HG03457 (cell line): ENCODE measurements around the gene OTUD5.
A peak's percentile ranks its signal among the peaks of the same experiment; 100 is the strongest.

Experiments used
- ATAC-seq: cut with Tn5 transposase; IDR thresholded peaks from one replicate; pipeline ENCODE4 v1.9.1; 2021; ENCODE audit warnings: moderate number of reproducible peaks; ENCODE audit not compliant: unreplicated experiment

The OTUD5 gene

DNA sequence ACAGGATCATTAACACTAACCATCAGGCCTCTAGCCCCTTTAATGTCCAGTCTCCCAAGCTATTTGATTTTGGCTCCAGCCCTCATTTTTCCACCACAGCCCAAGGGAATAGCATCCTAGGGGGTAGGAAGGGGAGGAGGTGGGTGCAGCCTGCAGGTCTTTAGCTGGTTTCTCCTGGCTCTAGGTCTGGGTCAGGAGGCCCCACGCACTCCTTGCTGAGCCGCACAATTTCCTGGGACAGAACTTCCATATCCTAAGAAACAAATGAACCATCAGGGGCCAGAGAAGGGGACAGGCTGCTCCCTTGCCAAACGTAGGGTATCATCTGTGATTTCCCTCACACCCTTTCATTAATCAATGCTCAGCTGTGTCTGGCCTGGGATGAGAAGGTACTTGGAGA is 16.6 kb upstream of the OTUD5 start:
- no peak for ATAC-seq

DNA sequence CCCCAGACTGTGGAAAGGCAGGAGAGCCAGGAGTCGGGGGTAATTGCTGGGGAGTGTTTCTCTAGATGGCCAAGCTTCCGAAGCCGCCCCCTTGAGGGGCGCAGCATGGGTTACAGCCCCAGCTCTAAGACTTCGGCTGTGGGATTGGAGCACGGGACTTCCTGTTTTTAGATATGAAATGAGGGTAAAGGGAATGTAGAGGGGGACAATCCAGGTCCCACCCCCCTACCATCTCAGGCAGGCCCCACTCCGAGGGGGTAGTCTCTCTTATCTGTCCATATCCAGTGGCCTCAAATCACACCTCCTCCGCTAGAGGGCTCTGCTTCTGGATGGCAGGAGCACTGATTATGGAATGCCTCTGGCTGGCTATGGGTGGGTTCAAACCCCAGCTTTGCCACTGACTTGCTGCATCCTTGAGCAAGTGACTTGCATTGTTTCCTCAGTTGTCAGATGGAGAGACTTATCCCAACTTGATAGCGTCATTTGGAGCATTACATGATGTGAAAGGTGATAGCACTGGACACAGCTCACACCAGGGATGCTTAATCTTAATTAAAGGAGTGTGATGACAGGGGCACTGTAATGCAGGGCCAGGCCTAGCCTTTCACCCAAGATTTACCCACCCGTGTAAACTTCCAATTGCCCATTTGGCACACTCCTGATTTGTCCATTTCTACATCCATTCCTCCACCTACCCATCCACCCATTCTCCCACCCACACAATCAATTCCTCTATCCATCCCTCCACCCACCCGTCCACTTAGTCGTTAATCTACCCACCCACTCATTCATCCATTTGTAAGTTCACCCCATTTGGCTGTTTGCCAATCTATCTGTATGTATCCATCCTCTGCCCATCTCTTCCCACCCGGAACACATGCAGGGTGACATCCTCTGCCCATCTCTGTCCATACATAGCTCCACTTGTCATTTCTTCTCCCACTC is 15.1 kb upstream of the OTUD5 start:
- ATAC-seq = no peak

GRCh38 chrX:48971249-48972219 is 14.1 kb upstream of the OTUD5 start, which contains the start of gene KCND1:
KCND1 (minus strand) TSS chrX:48971844; CDS start chrX:48970271, 1,573 bp downstream.
- no peak for ATAC-seq

DNA sequence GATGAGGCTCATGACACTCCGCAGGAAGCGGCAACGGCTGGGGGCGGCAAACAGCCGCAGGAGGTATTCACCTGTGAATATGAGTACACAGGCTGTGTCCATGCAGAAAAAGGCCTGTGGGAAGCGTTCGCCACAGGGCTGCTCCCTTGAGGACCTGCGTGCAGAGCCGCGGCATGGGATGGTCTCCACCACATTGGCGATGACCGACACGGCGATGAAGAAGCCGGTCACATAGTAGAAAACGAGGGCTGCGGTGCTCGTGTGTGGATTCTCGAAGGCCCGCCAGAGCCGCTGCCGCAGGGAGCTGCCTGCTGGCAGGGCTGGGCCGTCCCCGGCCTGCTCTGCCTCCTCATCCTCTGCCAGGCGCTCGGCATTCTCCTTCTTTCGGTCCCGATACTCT is 12.1 kb upstream of the OTUD5 start:
- no peak for ATAC-seq

DNA sequence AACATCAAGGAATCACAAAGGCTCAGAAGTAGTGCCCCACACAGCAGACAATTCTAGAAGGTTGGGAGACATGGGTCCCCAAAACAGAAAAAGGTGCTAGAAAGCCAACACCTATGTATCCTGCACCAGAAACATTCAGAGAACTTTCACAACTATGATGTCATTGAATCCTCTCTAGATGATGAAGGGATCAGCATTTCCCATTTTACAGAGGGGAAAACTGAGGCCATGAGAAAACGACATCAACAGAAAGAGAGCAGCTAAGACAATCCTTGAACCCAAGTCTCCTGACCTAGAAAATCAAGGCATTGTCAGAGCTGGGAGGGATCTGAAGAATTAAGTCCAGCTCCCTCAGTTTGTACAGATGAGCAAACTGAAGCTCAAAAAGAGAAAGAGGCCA is 11.0 kb upstream of the OTUD5 start:
- no peak for ATAC-seq

- no peak for ATAC-seq
These were observed 9.6 kb upstream of the OTUD5 start for GRCh38 chrX:48966796-48967579.

- ATAC-seq = no peak
These were observed 8.6 kb upstream of the OTUD5 start for GRCh38 chrX:48965959-48966358.

GRCh38 chrX:48961585-48962091 is 4.2 kb upstream of the OTUD5 start:
- no peak for ATAC-seq

DNA sequence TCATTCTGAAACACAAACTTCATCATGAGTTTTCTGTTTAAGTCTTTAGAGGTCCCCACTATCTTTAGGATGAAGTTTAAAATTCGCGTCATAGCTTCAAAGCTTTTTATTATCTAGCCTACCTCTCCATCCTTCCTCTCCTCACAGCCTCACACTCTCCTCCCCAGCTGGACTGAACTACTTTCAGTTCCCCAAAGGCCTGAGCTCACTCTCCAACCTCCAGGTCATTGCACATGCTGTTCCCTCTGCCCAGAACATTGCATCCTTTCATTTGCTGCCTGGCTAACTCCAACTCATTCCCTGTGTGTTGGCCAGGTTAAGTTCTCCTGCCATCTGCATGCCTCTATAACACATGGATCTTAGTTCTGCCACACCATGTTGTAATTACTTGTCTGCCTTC is 2.9 kb upstream of the OTUD5 start:
- no peak for ATAC-seq

GRCh38 chrX:48958635-48959094 is 1.3 kb upstream of the OTUD5 start:
- no peak for ATAC-seq

DNA sequence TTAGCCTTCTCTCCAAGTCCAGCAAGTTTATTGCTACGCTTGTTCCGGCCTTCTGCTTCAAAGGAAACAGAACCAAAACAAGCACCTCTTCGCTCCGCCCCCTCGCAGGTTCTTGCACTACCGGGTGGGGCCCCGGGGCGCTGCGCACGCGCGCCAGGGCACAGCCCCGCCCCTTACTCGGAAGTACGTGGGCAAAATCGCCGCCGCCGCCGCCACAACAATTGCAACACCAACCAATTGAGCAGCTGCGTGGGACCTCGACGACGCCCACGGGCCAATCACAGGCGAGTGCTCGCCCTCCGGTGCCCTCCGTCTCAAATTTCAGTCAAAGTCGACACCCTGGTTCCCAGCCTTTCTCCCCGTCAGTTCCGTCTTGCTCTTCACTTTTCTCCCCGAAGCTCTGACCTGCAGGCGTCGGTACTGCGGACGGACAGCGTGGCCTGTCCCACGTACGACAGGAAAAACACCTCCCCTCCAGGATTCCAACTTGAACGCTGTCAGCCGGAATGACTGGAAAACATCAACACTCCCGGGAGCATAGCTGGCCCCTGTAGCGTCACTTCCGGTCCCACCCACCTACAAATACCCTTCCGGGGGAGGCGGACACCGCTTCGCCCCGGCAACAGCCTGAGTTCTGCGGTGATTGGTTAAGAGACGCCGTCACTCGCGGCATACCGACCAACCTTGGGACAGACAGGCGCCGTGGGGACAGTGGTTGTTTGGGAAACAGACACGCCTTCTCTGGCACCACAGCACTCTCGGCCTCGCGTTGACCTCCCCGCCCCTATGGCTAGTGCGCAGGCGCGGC is 624 bp upstream of the OTUD5 start:
- peak; percentile 76 for ATAC-seq

DNA sequence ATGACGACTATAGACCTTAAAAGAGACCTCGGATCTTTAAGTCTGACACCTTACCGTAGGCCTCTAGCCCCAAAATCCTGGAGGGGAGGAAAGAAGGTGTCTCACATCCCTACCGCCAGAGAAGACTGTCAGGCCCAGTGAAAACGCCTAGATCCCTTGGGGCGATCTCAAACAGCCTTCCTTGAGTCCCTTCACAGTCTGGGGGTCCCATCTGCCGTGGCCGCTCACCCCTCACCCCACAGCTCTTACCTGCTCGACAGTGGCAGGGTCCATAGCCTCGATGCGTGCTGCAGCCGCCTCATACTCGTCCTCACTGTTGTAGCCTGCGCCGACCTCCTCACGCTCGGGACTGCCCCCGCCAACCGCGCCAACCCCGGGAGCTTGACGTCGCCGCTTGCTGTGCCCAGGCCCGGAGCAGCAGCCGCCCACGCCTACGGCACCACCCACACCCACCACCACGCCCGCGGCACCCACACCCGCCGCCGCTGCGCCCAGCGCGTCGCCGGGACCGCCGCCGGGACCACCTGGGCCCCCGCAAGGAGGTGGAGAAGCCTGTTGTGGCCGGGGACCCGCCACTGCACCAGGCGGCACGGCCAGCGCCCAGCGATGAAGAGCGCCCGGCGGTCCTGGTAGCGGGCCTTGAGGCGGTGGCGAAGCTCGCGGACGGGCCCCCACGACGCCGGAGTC is 536 bp downstream of the OTUD5 start:
- ATAC-seq = no peak

DNA sequence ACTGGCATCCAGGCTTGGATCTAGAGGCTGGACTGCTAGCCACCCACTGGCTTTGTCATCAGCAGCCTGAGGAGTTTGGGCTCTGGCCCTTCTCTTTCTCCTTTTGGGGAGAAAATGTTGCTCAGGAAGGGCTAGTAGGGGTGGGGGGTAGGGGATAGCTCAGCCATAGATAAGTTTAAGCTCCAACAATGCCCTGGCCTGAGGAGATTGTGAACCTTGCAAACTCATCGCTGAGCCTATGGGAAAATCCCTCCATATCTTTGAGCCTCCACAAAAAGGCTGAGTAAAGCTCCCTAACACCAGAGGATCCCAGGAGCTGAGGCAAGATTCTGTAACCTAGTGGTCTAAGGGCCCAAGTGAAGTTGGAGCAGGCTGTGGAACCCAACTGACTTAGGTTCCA is 8.8 kb downstream of the OTUD5 start:
- ATAC-seq = no peak

DNA sequence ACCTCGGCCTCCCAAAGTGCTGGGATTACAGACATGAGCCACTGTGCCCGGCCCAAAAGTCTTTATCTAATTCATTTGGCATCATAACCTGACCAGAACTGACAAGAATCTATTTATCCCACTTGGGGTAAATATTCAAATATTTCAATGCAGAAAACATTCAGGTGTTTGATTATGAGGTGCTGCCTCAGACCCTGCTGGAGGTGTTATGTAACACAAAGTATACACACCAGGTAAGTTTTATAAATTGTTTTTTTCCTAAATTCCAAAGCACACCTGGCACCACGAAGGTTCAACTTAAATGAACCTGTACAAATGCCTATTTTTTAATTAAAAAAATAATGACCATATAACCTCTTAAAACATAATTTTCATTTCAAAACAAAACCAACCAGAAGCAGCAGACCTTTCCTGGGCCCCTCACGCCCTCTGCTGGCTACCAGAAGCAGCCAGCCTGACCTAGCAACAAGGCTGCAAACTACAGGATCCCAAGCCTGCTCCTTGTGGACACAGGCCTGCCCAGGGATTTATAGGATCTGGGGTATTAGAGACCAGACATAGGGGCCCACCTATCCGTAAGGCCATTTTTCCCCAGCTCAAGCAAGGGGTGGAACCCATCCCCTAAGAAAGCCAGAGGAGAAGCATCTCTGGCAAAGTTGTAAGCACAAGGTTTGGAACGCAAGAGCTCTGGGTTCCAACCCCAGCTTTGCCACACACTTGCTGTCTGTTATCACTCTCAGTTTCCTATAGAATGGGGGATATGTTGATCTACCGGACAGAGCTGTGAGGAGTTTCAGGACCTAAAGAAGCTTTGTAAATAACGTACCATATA is 11.7 kb downstream of the OTUD5 start:
- ATAC-seq = no peak

DNA sequence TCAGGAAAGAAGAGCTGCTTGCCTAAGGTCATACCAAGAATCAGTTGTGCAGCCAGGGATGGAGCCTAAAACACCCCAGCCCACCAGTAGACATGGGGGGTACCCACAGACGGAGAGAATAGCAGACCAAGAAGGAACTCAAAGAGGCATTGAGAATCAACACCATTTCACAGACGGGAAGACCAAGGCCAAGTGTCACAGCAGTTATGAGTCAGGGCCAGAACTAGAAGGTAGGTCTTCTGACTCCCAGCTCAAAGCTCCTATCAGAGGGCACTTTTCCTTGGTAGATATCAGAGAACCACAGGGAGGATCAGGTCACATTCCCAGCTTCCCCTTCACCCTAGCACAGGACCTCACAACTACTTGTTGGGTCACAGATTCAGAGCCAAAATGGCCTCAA is 14.5 kb downstream of the OTUD5 start:
- no peak for ATAC-seq

DNA sequence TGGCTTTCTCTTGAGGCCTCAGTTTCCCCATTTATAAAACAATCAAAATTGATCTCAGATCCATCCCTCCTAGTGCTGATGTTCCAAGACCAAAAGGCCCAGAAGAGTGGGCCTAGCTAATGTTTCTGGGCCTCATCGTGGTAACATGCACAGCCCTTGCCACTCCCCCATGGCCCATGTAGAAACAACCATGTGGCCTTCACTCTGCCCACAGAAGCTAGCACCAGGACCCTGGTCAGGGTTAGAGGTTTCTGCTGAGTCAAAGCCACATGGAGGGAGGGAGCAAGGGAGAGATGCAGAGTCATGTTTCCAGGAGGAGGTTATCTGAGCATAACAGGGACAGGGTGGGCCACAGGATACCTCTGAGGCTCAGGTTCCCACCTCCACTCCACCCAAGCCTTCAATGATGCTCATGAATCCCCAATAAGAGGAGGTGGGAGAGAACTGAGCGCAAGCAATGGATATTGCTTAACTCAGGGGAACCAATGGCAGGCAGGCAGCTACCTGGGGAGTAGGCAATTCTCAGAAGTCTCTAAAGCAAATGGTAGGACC is 16.9 kb downstream of the OTUD5 start:
- no peak for ATAC-seq

DNA sequence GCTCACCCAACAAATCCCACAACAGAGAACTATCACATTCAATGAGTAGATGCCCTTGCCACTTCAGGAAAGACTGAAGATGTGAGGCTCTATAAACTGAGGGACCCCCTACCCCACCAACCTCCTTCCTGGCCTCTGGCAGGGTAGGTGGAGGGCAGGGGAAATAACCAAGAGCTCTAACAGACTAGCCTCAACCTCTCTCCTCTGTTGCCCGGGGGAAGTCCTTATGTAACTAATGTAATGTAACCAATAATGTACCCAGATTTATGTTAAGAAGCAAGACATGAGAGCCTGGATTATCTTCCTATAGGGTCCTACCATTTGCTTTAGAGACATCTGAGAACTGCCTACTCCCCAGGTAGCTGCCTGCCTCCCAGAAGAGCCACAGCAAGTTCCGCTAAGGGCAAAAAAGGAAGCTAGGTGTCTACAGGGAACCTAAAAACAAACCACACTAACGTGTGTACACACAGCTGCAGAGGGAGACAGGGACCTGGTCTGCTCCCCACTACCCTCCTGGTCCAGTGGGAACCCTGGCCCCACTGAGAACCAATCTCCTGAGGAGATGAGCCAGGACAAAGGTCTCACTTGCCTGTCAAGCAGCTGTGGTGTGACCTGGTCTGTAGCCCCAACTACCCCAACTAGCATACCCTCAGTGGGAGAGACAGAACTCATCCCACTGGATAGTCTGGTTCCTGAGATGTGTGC is 17.7 kb downstream of the OTUD5 start:
- ATAC-seq = no peak
